NB4 (cell line): ENCODE data around the gene GRM8.

ENCODE experiments used
- MYC ChIP-seq: IDR thresholded peaks from 2 replicates; pipeline ENCODE4 v1.6.1; 2011; ENCODE audit warnings: low read depth, low read length
- POLR2A ChIP-seq: IDR thresholded peaks from 2 replicates; pipeline ENCODE4 v1.6.1; 2011; ENCODE audit warnings: mild to moderate bottlenecking; ENCODE audit not compliant: insufficient read length; ENCODE audit errors: extremely low read depth
- TF ChIP-seq, protein P1 (sequence below): IDR thresholded peaks from one replicate; pipeline ENCODE4 v1.5.1; 2012; ENCODE audit warnings: low read depth, low read length

GRCh38 chr7:127189886-127190285, 62.9 kb downstream of the GRM8 start:
- TF ChIP-seq, protein P1, sequence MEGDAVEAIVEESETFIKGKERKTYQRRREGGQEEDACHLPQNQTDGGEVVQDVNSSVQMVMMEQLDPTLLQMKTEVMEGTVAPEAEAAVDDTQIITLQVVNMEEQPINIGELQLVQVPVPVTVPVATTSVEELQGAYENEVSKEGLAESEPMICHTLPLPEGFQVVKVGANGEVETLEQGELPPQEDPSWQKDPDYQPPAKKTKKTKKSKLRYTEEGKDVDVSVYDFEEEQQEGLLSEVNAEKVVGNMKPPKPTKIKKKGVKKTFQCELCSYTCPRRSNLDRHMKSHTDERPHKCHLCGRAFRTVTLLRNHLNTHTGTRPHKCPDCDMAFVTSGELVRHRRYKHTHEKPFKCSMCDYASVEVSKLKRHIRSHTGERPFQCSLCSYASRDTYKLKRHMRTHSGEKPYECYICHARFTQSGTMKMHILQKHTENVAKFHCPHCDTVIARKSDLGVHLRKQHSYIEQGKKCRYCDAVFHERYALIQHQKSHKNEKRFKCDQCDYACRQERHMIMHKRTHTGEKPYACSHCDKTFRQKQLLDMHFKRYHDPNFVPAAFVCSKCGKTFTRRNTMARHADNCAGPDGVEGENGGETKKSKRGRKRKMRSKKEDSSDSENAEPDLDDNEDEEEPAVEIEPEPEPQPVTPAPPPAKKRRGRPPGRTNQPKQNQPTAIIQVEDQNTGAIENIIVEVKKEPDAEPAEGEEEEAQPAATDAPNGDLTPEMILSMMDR, result no peak
- TF ChIP-seq POLR2A (no peak), MYC (no peak)
